Activated CD8-positive, alpha-beta memory T cell treated with anti-CD3 and anti-CD28 coated beads for 24 hours (primary cell): ENCODE results near the gene TBX2.
"Not testable (repeated sequence)": the region's sequence is repeated elsewhere in the genome, so short reads cannot be mapped to it uniquely, and the experiment has no call there.

Source experiments
- DNase-seq: peaks from one replicate; pipeline ENCODE4 v3.0.0-alpha.2; 2020

Gene TBX2

GRCh38 chr17:61440697-61441096 is 41.1 kb downstream of the TBX2 start:
- DNase-seq: no peak

- DNase-seq: not testable (repeated sequence)
Observed at GRCh38 chr17:61441507-61441906, 41.9 kb downstream of the TBX2 start.

GRCh38 chr17:61442136-61442775 is 42.6 kb downstream of the TBX2 start:
- DNase-seq: no peak

- no peak for DNase-seq
Observed at GRCh38 chr17:61442878-61443474, 43.3 kb downstream of the TBX2 start.

GRCh38 chr17:61443475-61443882 is 43.8 kb downstream of the TBX2 start:
- DNase-seq: no peak

GRCh38 chr17:61444075-61444474 is 44.4 kb downstream of the TBX2 start:
- DNase-seq: no peak

- no peak for DNase-seq
Observed at GRCh38 chr17:61444831-61445230, 45.2 kb downstream of the TBX2 start.

- DNase-seq: no peak
Observed at GRCh38 chr17:61447358-61447757, 47.7 kb downstream of the TBX2 start.

- DNase-seq: no peak
Observed at GRCh38 chr17:61448042-61448441, 48.4 kb downstream of the TBX2 start.

- not testable (repeated sequence) for DNase-seq
Observed at GRCh38 chr17:61449140-61449539, 49.5 kb downstream of the TBX2 start.

- DNase-seq: no peak
Observed at GRCh38 chr17:61449707-61450640, 50.3 kb downstream of the TBX2 start.

- DNase-seq: no peak
Observed at GRCh38 chr17:61450641-61451537, 51.2 kb downstream of the TBX2 start.

GRCh38 chr17:61451538-61452300 is 52.1 kb downstream of the TBX2 start:
- no peak for DNase-seq

GRCh38 chr17:61452301-61453290 is 53.0 kb downstream of the TBX2 start, which contains the start of gene TBX4:
TSS of gene TBX4 (plus strand) at chr17:61452422. CDS start at chr17:61456491, 4,069 bp downstream.
- no peak for DNase-seq

- no peak for DNase-seq
Observed at GRCh38 chr17:61453566-61454380, 54.1 kb downstream of the TBX2 start.

GRCh38 chr17:61454381-61455323 is 55.0 kb downstream of the TBX2 start:
- DNase-seq: no peak

- DNase-seq: no peak
Observed at GRCh38 chr17:61455324-61456060, 55.8 kb downstream of the TBX2 start.
